Measurements from ENCODE around the gene FILIP1.

DNA sequence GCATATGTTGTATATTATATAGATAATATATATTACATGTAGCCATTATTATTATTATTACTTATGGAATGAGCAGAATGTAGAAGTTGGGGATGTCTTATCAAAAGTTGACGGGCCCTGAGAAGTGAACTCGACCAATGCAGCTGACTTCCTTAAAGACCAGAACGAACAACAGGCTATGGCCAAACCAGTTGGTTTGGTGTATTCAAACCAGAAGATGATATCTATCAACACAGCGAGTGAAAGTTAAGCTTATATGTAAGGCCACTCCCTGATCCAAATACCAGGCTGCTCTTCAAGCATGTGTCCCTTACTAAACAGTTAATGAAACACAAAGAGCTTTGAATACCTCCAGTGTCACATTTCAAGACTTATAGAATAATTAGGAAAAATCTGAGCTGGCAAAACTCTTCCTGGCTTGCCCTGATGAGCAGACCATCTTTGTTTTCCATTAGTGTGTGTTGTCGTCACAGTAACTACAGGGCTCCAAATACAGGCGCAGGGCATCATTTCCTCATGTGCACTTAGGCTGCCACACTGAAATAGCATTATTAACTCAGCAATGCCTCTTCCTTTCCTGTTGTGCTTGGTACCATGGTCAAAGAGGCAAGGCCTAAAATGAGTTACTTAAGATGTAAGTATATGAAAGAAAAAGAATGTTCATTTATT, 6.6 kb downstream of the FILIP1 start:
- TF ChIP-seq, protein P1, sequence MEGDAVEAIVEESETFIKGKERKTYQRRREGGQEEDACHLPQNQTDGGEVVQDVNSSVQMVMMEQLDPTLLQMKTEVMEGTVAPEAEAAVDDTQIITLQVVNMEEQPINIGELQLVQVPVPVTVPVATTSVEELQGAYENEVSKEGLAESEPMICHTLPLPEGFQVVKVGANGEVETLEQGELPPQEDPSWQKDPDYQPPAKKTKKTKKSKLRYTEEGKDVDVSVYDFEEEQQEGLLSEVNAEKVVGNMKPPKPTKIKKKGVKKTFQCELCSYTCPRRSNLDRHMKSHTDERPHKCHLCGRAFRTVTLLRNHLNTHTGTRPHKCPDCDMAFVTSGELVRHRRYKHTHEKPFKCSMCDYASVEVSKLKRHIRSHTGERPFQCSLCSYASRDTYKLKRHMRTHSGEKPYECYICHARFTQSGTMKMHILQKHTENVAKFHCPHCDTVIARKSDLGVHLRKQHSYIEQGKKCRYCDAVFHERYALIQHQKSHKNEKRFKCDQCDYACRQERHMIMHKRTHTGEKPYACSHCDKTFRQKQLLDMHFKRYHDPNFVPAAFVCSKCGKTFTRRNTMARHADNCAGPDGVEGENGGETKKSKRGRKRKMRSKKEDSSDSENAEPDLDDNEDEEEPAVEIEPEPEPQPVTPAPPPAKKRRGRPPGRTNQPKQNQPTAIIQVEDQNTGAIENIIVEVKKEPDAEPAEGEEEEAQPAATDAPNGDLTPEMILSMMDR (conservative IDR thresholded peaks at IDR 0.05; ENCODE audit: low read length): no peak
- no peak for TF ChIP-seq EZH2phosphoT487 (IDR thresholded peaks at IDR 0.05; ENCODE audit: borderline replicate concordance, low read depth, low read length)

Measured in OCI-LY7 (cell line).